HG03520 (cell line): ENCODE results near the gene WDR86.

Source experiments
- ATAC-seq: cut with Tn5 transposase; IDR thresholded peaks from one replicate; pipeline ENCODE4 v1.9.1; 2021; ENCODE audit warnings: mild to moderate bottlenecking, moderate library complexity; ENCODE audit not compliant: unreplicated experiment

The WDR86 gene

DNA sequence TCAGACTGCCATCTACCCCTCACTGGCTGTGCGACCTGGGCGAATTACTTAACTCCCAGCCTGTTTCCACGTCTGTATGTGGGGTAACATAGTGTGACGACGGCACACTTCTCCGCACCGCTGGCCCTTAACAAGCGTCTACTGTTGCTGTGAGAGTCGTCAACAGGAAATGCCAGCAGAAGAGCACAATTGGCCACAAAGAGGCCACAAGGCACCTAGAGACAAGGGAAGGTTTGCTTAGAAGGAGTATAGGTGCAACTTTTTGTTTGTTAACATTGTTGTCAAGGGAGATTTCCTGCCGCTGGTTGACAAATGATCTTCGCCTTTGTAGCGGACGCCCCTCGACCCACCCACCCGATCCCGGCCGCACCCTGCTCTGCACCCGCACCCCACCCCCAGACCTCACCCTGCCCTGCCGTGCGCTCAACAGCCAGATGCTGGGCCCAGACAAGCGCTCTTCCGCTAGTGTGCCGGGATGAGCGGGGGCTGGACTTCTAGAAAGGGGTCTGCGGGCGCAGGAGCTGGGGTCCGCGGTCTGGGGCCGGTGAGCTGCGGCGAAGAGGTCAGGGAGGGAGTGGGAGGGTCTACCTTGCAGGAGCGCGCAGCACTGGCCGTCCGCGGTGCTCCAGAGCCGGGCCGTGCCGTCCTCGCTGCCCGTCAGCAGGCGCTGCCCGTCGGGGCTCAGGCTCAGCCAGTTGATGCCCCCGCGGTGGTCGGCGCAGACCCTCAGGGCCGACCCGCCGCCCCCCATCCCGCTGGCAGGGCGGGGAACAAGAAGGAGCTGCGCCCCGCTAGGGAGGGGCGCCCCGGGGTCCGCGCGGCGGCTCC lies 785 bp downstream of the WDR86 start:
- ATAC-seq: no peak

DNA sequence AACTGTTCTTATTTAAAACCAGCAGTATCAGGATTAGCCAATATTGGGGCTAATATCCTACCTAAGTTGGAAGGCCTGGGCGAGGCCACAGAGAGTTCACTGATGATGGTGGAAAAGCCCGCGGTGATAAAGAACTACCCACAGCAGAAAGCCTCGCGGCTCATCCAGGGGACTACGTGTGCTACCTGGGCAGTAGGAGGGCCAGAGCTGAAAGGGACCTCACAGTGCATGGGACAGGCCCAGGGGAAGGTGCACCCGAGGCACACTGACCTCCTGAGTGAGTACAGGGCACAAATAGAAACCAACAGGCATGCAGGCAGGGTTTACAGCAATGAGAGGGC lies 1.4 kb downstream of the WDR86 start:
- ATAC-seq: no peak

DNA sequence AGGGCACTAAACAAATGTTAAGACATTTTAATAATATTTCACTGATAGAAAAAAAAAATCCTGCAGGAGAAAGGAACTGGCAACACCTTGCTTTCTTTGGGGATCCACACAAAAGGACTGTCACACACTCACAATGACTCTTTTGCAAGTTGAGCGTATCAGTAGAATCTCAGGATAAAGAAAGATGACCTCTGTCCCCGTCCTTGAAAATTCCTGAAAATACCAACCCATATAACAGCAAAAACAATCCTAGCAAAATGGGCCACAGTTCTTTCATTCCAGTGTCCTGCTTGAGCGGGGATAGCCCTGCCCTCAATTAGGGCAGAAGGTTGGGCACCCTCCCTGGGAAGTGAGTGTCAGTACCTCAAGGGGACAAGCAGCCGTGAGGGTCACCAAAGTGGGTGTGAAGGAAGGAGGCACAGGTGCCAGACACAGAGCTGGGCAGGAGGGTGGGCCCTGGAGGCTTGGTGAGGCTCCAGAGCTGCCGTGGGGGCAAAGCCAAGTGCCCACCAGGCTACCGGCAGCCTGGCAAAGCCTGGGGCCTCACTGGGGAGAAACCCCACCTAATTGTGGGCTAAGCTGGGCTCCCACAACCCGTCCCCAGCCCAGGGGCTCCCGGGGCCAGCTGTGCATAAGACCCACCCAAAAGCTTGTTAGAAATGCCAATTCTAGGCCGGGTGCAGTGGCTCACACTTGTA lies 2.8 kb downstream of the WDR86 start:
- ATAC-seq: no peak

DNA sequence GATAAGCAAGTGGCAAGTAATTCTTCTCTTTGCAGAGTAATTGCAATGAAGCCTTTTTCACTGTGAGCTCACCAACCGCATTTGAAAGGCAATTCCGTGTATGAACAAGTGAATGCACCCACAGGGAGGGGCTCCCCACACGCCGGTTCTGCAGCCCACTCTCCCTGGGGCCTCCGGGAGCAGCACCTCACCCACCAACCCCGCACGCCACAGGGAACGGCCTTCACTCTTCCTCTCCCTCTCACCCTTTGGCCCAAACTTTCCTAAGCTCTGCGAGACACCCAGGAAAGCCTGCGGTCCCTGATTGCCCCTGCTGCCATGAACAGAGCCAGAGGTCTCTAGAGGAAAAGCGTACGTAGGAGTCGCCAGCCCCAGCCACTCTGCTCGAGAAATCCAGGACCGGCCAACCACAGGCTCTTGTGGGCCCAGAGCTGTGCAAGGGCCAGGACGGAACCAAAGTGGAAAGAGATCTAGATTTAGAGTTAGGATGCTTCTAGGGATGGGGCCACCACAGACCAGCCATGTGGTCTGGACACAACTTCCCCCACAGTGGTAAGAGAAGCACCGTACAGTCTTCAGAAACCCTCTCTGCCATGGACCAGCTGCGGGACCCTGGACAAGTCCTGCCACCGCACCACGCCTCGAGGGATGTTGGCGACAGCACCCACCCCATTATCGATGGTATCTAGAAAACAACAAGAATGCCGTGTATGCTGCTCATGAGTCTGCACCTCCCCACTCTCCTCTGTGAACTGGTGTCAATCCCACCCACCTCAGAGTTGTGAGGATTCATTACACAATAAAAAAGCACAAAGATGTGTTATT lies 3.6 kb downstream of the WDR86 start:
- ATAC-seq: no peak

DNA sequence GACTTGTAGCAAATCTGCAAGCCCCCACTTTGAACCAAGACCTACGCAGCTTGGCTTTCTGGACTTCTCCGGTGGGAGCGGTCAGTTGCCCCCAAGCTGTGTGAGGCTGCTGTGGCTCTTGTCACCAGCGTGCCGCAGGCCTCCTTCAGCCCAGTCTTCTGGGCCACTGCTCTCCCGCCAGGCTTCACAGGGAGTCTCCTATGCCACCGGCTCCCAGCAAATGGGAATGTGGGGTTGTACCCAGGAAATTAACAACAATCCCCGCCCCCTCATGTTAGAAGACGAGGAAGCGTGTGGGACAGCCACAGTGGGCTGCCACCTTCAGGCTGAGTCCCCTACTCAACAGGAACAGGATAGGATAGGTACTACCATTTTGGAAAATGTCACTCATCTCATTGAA lies 4.2 kb downstream of the WDR86 start:
- ATAC-seq: no peak

DNA sequence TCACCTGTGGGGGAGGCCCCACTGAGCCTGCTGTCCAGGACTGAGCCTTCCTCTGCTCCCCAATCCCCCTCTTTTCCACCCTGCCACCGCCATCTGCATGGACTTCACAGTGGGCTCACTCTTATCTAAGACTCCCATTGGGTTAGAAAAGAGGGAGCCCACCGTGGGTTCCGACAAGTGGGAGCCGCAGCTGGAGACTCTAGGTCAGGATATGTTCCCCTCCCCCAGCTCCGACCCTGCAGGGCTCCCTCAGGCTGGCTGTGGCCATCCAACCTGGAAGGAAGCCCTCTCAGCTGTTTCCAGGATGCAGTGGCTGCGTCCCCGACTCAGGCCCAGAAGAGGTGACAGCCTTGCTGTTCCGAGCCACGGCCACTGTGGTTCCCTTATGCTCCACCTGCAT lies 4.8 kb downstream of the WDR86 start:
- no peak for ATAC-seq

DNA sequence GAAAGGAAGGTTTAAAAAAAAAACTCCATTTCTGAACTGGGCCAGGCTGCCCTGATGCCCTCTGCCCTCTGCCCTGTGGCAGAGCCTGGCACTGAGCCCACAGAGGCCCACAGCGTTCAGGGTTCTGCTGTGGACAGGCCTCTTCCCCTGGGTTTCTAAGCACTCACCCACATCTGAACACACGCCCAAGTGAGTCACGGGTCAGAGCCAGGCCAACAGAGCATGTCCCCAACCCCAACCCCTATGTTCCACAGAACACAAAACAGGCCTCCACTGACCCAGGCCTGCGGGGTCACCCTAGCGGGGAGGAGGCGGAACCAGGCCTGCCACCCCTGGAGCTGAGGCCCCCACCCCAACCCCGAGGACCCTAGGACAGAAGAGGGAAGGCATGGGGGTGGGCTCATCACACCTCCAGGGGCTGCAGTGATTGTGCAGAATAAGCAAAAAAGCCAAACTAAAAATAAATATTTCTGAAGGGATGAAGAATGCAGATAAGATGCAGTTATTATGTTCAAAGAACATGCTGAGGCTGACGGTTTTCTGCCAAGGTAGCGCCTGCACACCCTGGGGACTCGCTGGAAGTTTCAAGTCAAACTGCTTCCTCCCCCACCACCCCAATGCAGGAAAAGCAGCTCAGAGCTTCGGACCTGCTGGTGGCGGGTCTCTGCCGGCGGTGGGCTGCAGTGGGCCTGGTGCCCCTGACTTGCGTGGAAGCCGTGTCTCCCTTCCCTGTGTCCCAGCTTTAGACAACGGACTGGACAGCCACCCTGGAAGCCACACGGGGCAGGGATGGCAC lies 5.4 kb downstream of the WDR86 start:
- ATAC-seq: no peak

DNA sequence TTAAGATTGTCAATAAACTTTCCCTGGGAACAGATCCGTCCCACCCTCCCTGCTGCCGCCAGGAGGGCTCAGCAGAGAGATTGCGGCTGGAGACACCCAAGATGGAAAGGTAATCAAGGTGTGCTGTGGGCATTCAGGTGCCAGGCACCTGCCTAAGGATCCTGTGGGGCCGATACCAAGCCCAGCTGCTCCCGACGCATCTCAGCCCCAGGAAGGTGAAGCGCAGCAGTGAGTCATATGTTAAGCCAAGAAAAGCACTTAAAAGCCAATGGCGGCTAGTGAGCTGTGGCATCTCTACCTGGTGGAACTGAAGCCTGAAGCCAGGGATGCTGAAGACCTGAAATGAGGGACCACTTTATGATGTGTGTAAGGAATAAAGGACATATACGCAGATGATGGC lies 6.1 kb downstream of the WDR86 start:
- no peak for ATAC-seq

DNA sequence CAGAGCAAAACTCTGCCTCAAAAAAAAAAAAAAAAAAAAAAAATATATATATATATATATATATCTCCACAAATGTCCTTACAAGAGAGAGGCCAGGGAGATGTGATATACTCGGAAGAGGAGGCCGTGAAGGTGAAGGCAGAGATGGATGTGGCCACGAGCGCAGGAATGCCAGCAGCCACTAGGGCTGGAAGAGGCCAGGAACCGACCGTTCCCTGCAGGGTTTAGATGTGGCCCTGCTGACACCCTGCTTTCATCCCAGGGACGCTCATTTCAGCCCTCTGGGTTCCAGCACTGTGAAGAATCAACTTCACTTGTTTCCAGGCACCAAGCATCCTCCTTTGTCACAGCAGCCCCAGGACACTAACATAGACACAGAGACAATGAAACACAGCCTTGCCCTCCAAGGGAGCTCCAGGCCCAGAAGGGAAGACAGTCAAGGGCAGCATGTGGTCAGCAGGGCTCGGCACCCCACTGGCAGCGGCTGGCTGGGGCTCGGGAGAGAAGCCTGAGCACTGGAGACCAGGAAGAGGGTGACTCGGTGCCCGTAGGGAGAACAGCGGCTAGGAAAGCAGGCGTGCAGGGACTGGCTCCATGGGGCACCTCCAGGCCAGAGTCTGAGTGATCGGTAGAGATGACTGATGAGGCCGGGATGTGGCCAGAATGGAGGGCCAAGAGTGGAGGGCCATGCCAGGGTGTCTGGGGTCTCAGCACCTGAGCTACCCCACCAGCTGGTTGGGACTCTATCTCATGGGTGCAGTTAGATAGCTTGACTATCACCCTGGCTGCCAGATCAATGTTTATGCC lies 7.6 kb downstream of the WDR86 start:
- no peak for ATAC-seq

DNA sequence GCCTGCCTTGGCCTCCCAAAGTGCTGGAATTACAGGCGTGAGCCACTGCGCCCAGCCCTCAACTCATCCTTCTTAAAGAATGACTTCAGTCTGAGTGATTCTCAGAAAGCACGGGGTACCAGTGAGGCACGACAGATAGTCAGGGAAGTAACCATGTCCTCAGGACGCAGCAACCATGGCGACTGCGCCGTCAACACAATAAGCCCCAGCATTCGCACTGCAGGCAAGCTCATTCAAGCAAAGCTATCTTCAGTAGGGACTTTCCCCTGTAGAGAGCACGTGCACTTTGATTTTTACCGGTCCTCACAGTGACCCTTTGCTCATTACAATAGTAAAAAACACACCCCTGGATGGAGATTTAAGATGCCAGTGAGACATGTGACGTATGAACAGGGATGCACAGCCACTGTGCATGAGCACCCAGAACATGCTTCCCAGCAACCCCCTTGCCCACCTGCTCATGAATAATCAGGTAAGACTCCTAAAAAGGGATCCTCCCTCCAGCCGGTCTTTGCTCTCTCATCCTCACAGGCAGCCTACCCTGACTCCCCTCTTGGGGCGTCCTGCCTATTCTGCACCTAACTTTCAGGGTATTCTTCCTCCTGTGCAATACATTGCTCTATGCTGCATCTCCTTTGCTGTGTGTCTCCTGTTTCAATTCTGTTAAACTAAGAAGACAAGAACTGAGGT lies 9.1 kb downstream of the WDR86 start:
- ATAC-seq: peak; percentile 93

DNA sequence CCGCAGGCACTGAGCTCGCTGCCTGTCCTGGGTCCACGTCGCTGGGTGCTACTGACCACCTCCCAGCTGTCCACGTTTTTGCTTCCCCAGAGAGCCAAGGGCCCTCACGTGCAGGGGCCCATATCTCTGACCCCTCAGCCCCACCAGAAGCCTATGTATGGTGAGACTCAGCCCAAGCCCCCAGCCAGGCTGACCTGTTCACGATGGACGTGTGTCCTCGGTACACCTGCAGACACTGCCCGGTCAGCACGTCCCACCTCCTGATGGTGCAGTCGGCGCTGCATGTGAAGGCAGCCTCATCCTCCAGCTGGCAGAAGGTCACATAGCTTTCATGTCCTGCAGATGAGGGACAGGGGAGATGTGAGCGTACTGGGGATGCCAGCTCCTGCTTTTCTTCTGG lies 9.9 kb downstream of the WDR86 start:
- no peak for ATAC-seq

DNA sequence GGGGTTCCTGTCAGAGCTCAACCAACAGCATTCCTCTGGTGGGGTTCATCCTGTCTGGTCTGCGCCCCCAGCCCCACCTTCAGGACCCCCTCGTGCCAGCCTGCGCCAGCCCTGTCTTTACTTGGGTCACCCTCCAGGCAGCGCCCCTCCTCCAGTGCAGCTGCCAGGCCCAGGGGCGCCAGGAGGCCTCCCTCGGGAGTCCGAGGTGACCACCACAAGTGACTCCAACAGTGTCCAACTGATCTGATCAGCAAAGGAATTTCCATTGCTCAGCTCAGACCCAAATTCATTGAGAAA lies 10.6 kb downstream of the WDR86 start:
- ATAC-seq: no peak

DNA sequence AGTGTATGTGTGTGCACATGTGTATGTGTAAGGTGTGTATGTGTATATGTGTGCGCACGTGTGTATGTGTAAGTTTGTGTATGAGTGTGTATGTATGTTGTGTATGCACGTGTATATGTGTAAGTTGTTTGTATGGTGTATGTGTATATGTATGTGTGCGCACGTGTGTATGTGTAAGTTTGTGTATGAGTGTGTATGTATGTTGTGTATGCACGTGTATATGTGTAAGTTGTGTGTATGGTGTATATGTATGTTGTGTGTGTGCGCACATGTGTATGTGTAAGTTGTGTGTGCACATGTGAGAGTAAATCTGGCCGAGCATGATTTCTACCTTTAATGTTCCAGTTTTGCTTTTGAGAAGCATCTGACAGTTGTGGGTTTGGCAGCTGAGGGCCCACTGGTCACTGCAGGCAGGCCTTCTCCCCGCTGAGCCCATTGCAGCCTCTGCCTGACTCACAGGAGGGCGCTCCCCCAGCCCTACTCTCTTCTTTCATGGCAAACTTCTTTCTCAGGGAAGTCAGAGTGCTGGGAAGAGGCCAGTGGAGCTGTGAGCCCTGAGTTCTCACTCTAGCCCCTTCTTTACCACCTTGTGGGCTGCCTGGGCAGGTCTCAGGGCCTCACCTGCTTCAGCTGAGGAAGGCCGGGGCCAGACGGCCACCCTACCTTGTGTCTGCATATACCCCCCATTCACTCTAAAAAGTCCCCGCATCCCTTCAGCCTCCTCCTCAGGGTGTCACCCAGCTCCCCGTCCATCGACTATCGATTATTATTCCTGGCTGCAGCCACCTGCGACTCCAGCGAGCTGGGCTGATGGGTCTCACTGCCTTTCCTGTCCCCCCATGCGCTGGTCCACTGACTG lies 11.2 kb downstream of the WDR86 start:
- no peak for ATAC-seq

DNA sequence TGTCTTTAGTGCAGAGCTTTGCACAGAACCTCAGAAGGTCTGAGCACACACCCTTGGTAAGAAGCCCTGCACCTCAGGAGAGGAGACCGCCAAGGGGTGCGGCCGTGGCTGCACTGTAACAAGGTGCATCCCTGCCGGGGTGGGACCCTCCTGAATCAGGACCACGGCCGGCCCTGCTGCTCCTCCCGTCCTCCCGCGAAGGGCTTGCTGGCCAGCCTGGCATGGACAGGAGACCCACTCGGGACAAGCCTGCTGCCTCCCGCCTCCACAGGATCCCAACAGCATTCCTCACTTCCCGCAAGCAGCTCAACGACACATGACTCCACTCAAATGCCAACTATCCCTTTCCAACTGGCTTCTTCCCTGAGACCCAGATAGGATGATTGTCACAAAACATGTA lies 12.8 kb downstream of the WDR86 start:
- no peak for ATAC-seq

DNA sequence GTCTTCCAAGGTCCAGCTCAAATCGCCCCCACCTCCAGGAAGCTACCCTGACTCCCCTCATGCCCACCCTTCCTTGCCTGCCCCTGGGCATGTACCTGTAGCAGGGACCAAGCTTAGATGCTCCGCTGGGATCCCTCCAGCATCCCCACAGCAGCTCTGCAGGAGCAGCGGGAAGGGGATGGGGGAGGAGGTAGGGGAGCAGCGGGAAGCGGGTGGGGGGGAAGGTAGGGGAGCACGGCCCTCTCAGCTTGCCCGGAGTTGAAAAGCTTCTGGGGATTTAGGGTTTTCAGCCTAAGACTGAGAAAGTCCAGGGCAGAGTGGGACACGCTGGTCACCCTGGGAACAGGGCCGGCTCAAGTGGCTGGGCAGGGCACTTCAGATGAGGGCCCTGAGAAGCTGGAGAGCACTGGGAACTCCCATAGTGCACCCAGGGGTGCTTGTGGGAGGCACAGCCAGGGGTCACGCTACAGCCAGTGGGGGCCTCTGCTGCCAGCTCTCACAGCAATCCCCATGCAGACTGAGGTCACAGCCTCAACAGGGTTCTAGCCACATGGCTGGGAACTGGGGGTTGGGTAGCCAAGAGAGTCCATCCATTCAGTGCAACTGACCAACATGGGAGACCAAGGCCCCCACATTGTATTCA lies 13.4 kb downstream of the WDR86 start:
- ATAC-seq: no peak

DNA sequence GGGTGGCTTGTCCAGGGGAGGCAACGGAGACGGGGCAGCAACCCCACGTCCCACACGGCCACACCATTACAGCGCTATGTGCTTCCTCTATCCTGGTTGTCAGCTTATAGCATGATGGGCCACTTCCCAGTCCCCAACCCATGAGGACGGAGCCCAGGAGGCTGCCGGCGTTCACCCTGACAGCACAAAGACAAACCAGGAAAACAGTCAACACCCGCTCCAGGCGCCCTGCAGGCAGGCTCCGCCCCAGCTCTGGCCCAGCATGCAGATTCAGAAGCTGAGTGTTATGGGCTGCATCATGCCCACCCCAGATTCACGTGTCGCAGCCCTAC lies 14.8 kb downstream of the WDR86 start:
- ATAC-seq: no peak

DNA sequence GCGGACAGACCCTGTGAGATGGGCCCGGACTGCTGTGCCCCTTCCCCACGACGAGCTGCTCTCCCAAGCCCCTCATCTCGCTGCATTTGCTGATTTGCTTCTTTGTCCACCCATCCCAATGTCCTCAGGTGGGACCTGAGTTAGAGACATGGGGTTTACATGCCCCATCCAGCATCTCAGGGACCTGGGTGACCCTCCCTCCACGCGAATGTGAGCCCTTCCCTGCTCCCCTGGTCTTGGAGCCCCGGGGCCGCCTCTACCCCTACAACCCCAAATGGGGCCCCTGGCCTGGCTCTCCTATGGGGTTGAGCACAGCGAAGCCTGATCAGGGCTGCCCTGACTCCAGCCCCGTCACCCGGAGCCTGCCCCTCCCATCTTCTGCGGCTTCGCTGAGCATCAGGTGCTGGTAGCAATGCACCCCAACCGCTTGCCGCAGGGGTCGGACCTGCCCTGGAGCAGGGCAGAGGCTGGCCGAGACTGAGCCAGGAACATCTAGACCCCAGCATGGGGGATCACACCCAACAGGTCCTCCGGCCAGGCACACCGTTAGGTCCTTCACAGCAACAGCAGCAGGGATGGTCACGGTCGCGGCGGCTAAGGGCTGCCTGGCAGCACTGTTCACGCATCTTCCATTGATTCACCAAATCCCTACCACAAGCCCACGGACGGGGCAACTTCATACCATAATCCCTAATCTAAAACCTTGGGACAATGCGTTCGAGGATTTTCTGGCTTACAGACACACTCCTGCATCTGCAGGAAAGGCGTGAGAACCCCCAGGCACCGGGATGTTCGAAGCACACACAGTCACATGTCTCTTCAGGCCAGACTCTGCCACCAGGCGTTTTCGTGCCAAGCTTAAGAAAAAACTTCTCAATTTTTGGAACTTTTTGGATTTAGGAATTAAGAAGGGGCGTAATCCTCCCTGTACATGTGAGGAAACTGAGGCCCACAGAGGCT lies 15.5 kb downstream of the WDR86 start:
- no peak for ATAC-seq
